ENCODE measurements around the gene NUP58. TPM values are rescaled to one million over a fixed set of nuclear protein-coding genes. Genes with fewer than 3 reads are reported as not detected.
A peak's percentile ranks its signal among the peaks of the same experiment; 100 is the strongest.

Gene NUP58
- polyA plus RNA-seq, 1 donor (not counting 4 experiments of a cell fraction or from before 2014, with no cell fraction given): 51.5 TPM

- H3K9me1 ChIP-seq (ENCODE audit: control insufficient read depth, extremely low read depth, insufficient read depth, low read length): no peaks in the 10 kb centered on the region
- no peak for TF ChIP-seq EZH2 (IDR thresholded peaks at IDR 0.05; ENCODE audit: low read length)
- no peak for TF ChIP-seq CTCF (optimal IDR thresholded peaks at IDR 0.05 in 1 of 3, IDR thresholded peaks at IDR 0.05 in 1 of 3, conservative IDR thresholded peaks at IDR 0.05 in 1 of 3; ENCODE audit: extremely low read depth in 1 of 3, insufficient read depth in 2 of 3, low read length in 3 of 3)
- H3K27ac ChIP-seq (ENCODE audit: control insufficient read depth, insufficient read depth, low read length): peak overlapping the region; percentile 69
- H3K4me1 ChIP-seq (ENCODE audit: control insufficient read depth, extremely low read depth, insufficient read depth, low read length): peaks cover 10% of the 10 kb centered on the region
- H3K27me3 ChIP-seq (ENCODE audit: control insufficient read depth, extremely low read depth, insufficient read depth, low read length): no peaks in the 10 kb centered on the region
- H4K20me1 ChIP-seq (ENCODE audit: control insufficient read depth, extremely low read depth, insufficient read depth, low read length): no peaks in the 10 kb centered on the region
- peak overlapping the region; percentile 91 for H3K9ac ChIP-seq (ENCODE audit: control insufficient read depth, extremely low read depth, insufficient read depth, low read length)
- DNase-seq (ENCODE audit: low read depth, low spot score) (no peak), FAIRE-seq (peak; percentile 76)
- H3K79me2 ChIP-seq (ENCODE audit: control insufficient read depth, insufficient read depth, low read length): peaks cover 55% of the 10 kb centered on the region
- H3K9me3 ChIP-seq (ENCODE audit: control insufficient read depth, low read depth, low read length): no peaks in the 10 kb centered on the region
- H3K4me3 ChIP-seq (ENCODE audit: control insufficient read depth in 2 of 3, extremely low read depth in 1 of 3, insufficient read depth in 2 of 3, low read depth in 1 of 3, low read length in 3 of 3): peak overlapping the region; percentile 82 to 96 (median 85)
- peaks cover 0 to 2% of the 10 kb centered on the region in 2 experiments for H3K36me3 ChIP-seq (ENCODE audit: control insufficient read depth in 2 of 2, extremely low read depth in 1 of 2, insufficient read depth in 2 of 2, low read length in 2 of 2)
- peak overlapping the region; percentile 81 for H3K4me2 ChIP-seq (ENCODE audit: control insufficient read depth, extremely low read depth, insufficient read depth, low read depth, low read length)
- peak overlapping the region; percentile 99 for H2AFZ ChIP-seq (ENCODE audit: control insufficient read depth, low read length)
- dilution Hi-C loops (cut with MboI; ENCODE audit: extremely low pct_ligation_motif_present, low sequenced_read_pairs): no loop called here
These were observed 15.0 kb upstream of the NUP58 start for GRCh38 chr13:25286308-25286968.

- FAIRE-seq (no peak), DNase-seq (ENCODE audit: low read depth, low spot score) (peak; percentile 45)
- Histone ChIP-seq H3K4me1 (ENCODE audit: control insufficient read depth, extremely low read depth, insufficient read depth, low read length) (peaks cover 10% of the 10 kb centered on the region), H3K9ac (ENCODE audit: control insufficient read depth, extremely low read depth, insufficient read depth, low read length) (peak within 1 kb of the TSS; percentile 91), H4K20me1 (ENCODE audit: control insufficient read depth, extremely low read depth, insufficient read depth, low read length) (no peaks in the 10 kb centered on the region), H3K27ac (ENCODE audit: control insufficient read depth, insufficient read depth, low read length) (peak within 1 kb of the TSS; percentile 69), H3K79me2 (ENCODE audit: control insufficient read depth, insufficient read depth, low read length) (peaks cover 47% of the 10 kb centered on the region), H3K4me2 (ENCODE audit: control insufficient read depth, extremely low read depth, insufficient read depth, low read depth, low read length) (peak within 1 kb of the TSS; percentile 81), H2AFZ (ENCODE audit: control insufficient read depth, low read length) (peak within 1 kb of the TSS; percentile 99), H3K27me3 (ENCODE audit: control insufficient read depth, extremely low read depth, insufficient read depth, low read length) (no peaks in the 10 kb centered on the region), H3K9me1 (ENCODE audit: control insufficient read depth, extremely low read depth, insufficient read depth, low read length) (no peaks in the 10 kb centered on the region), H3K4me3 (ENCODE audit: control insufficient read depth in 2 of 3, extremely low read depth in 1 of 3, insufficient read depth in 2 of 3, low read depth in 1 of 3, low read length in 3 of 3) (peak within 1 kb of the TSS; percentile 82 to 96 (median 85)), H3K36me3 (ENCODE audit: control insufficient read depth in 2 of 2, extremely low read depth in 1 of 2, insufficient read depth in 2 of 2, low read length in 2 of 2) (peaks cover 0 to 1% of the 10 kb centered on the region in 2 experiments), H3K9me3 (ENCODE audit: control insufficient read depth, low read depth, low read length) (no peaks in the 10 kb centered on the region)
- TF ChIP-seq CTCF (optimal IDR thresholded peaks at IDR 0.05 in 1 of 3, IDR thresholded peaks at IDR 0.05 in 1 of 3, conservative IDR thresholded peaks at IDR 0.05 in 1 of 3; ENCODE audit: extremely low read depth in 1 of 3, insufficient read depth in 2 of 3, low read length in 3 of 3) (peak; percentile 94 to 100 (median 98)), EZH2 (IDR thresholded peaks at IDR 0.05; ENCODE audit: low read length) (no peak)
- dilution Hi-C loops (cut with MboI; ENCODE audit: extremely low pct_ligation_motif_present, low sequenced_read_pairs): no loop called here
These were observed 14.2 kb upstream of the NUP58 start, which contains the start of gene MTMR6 for GRCh38 chr13:25286969-25287961. TSS of gene MTMR6 (minus strand) at chr13:25287488. CDS start at chr13:25287247, 241 bp downstream.
